Kidney epithelial cell (primary cell): Measurements from ENCODE around the gene P2RY8. TPM values are rescaled to one million over a fixed set of nuclear protein-coding genes. Genes with fewer than 3 reads are reported as not detected.

ENCODE experiments used
- DNase-seq: peaks from one replicate; pipeline ENCODE4 v3.0.0-alpha.2; 2010; ENCODE audit warnings: low read depth
- H3K27me3 ChIP-seq: 2 replicates; pipeline ENCODE4 v1.6.0; 2011; ENCODE audit warnings: low read length; ENCODE audit not compliant: control insufficient read depth, insufficient read depth
- H3K36me3 ChIP-seq: 2 replicates; pipeline ENCODE4 v1.5.1; 2011; ENCODE audit warnings: low read length; ENCODE audit not compliant: control insufficient read depth, insufficient read depth
- H3K4me3 ChIP-seq: 2 replicates; pipeline ENCODE4 v1.5.1; 2011; ENCODE audit warnings: low read depth, mild to moderate bottlenecking, control low read depth, low read length
- total RNA-seq: library from RNA; depleted of rRNA; stranded (reverse); fragments of >200 nt; gene quantifications from 2 replicates; pipeline ENCODE4 v1.2.3, GENCODE V29; 2015
- TF ChIP-seq, protein P1 (sequence below): IDR thresholded peaks from 2 replicates; pipeline ENCODE4 v1.5.1; 2011; ENCODE audit warnings: mild to moderate bottlenecking, moderate library complexity, low read length, control low read depth, inconsistent platforms; ENCODE audit not compliant: insufficient read depth, poor library complexity, severe bottlenecking

The P2RY8 gene
- total RNA-seq, 1 donor from 2014 or later: not detected

- no peaks in the 10 kb centered on the region for H3K27me3 ChIP-seq
- H3K4me3 ChIP-seq: no peak overlapping the region
- no peak for DNase-seq
- H3K36me3 ChIP-seq: no peaks in the 10 kb centered on the region
- TF ChIP-seq, protein P1, sequence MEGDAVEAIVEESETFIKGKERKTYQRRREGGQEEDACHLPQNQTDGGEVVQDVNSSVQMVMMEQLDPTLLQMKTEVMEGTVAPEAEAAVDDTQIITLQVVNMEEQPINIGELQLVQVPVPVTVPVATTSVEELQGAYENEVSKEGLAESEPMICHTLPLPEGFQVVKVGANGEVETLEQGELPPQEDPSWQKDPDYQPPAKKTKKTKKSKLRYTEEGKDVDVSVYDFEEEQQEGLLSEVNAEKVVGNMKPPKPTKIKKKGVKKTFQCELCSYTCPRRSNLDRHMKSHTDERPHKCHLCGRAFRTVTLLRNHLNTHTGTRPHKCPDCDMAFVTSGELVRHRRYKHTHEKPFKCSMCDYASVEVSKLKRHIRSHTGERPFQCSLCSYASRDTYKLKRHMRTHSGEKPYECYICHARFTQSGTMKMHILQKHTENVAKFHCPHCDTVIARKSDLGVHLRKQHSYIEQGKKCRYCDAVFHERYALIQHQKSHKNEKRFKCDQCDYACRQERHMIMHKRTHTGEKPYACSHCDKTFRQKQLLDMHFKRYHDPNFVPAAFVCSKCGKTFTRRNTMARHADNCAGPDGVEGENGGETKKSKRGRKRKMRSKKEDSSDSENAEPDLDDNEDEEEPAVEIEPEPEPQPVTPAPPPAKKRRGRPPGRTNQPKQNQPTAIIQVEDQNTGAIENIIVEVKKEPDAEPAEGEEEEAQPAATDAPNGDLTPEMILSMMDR: no peak
Observed at GRCh38 chrX:1502853-1503252, 34.1 kb downstream of the P2RY8 start.

DNA sequence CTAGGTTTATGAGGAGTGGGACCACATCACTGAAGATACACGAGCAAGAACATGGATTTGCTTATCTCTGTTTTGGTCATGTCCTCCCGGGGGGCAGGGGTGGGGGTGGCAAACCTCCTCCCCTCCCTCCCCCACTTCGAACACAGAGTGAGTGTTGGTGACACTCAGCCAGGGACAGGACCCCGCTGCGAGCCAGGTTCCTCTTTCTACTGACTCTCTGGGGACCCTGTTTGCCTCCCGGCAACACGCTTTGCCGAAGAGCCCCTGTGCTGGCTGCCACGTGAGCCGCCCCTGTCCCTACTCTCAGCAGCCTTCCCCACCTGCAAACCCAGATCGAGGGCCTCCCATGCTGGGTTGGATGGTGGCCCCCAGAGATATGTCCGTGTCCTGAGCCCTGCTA lies 34.7 kb downstream of the P2RY8 start:
- DNase-seq: no peak
- no peak overlapping the region for H3K4me3 ChIP-seq
- H3K27me3 ChIP-seq: no peaks in the 10 kb centered on the region
- H3K36me3 ChIP-seq: no peaks in the 10 kb centered on the region
- TF ChIP-seq, protein P1: no peak

- TF ChIP-seq, protein P1: no peak
- no peaks in the 10 kb centered on the region for H3K27me3 ChIP-seq
- no peak overlapping the region for H3K4me3 ChIP-seq
- no peaks in the 10 kb centered on the region for H3K36me3 ChIP-seq
- no peak for DNase-seq
Observed at GRCh38 chrX:1500701-1501624, 36.0 kb downstream of the P2RY8 start.

GRCh38 chrX:1496076-1496475 lies 40.9 kb downstream of the P2RY8 start:
- Histone ChIP-seq H3K4me3 (no peak overlapping the region), H3K36me3 (no peaks in the 10 kb centered on the region), H3K27me3 (no peaks in the 10 kb centered on the region)
- no peak for DNase-seq
- TF ChIP-seq, protein P1: no peak

GRCh38 chrX:1493877-1494510 lies 43.0 kb downstream of the P2RY8 start:
- H3K36me3 ChIP-seq: no peaks in the 10 kb centered on the region
- TF ChIP-seq, protein P1: no peak
- no peak overlapping the region for H3K4me3 ChIP-seq
- DNase-seq: no peak
- no peaks in the 10 kb centered on the region for H3K27me3 ChIP-seq
